Trophoblast cell (in vitro differentiated cells and primary cell): ENCODE measurements around the gene PLA2G2A.

Source experiments
- DNase-seq, 2 donors: peaks; one replicate each; pipeline ENCODE4 v3.0.0-alpha.2; 2016
- H2AFZ ChIP-seq: 2 replicates; pipeline ENCODE4 v1.6.1; 2013; ENCODE audit warnings: low read length, moderate library complexity, mild to moderate bottlenecking; ENCODE audit not compliant: insufficient read depth, poor library complexity
- H2AK5ac ChIP-seq: 2 replicates; pipeline ENCODE4 v1.6.1; 2013; ENCODE audit warnings: mild to moderate bottlenecking, low read length
- H2BK120ac ChIP-seq: 2 replicates; pipeline ENCODE4 v1.6.1; 2013; ENCODE audit warnings: low read length, mild to moderate bottlenecking, moderate library complexity; ENCODE audit not compliant: insufficient read depth, poor library complexity
- H2BK12ac ChIP-seq: 2 replicates; pipeline ENCODE4 v1.6.1; 2013; ENCODE audit warnings: mild to moderate bottlenecking, low read length, moderate library complexity
- H2BK5ac ChIP-seq: 2 replicates; pipeline ENCODE4 v1.6.1; 2013; ENCODE audit warnings: low read length, low read depth, moderate library complexity, mild to moderate bottlenecking; ENCODE audit not compliant: poor library complexity
- H3K14ac ChIP-seq: 2 replicates; pipeline ENCODE4 v1.6.1; 2013; ENCODE audit warnings: mild to moderate bottlenecking, low read length
- H3K18ac ChIP-seq: 2 replicates; pipeline ENCODE4 v1.6.1; 2013; ENCODE audit warnings: mild to moderate bottlenecking, low read length
- H3K23ac ChIP-seq: 2 replicates; pipeline ENCODE4 v1.6.1; 2013; ENCODE audit warnings: low read length
- H3K27ac ChIP-seq: 2 replicates; pipeline ENCODE4 v1.5.1; 2013; ENCODE audit warnings: low read depth, mild to moderate bottlenecking, inconsistent platforms, low read length, moderate library complexity
- H3K27me3 ChIP-seq: 2 replicates; pipeline ENCODE4 v1.6.1; 2013; ENCODE audit warnings: inconsistent platforms, mild to moderate bottlenecking, low read length, moderate library complexity; ENCODE audit not compliant: insufficient read depth
- H3K36me3 ChIP-seq, 2 experiments: 1 replicate in 1 of 2; 2 replicates in 1 of 2; pipeline ENCODE4 v1.6.1; 2013; ENCODE audit warnings: low read length in 2 of 2, mild to moderate bottlenecking in 2 of 2, moderate library complexity in 1 of 2; ENCODE audit not compliant: insufficient read depth in 2 of 2, control insufficient read depth in 1 of 2
- H3K4ac ChIP-seq: 2 replicates; pipeline ENCODE4 v1.6.1; 2013; ENCODE audit warnings: low read depth, mild to moderate bottlenecking, low read length, moderate library complexity
- H3K4me1 ChIP-seq, 2 experiments: 1 replicate in 1 of 2; 2 replicates in 1 of 2; pipeline ENCODE4 v1.6.1; 2013; ENCODE audit warnings: low read length in 2 of 2, mild to moderate bottlenecking in 2 of 2, moderate library complexity in 1 of 2; ENCODE audit not compliant: insufficient read depth in 2 of 2, control insufficient read depth in 1 of 2
- H3K4me2 ChIP-seq: 2 replicates; pipeline ENCODE4 v1.6.1; 2013; ENCODE audit warnings: inconsistent platforms, mild to moderate bottlenecking, low read length, moderate library complexity
- H3K4me3 ChIP-seq: 2 replicates; pipeline ENCODE4 v1.5.1; 2013; ENCODE audit warnings: mild to moderate bottlenecking, low read depth, low read length, inconsistent platforms
- H3K79me1 ChIP-seq: one replicate; pipeline ENCODE4 v1.6.1; 2013; ENCODE audit warnings: low read length
- H3K79me2 ChIP-seq: 2 replicates; pipeline ENCODE4 v1.6.1; 2013; ENCODE audit warnings: low read length, mild to moderate bottlenecking; ENCODE audit not compliant: control insufficient read depth, insufficient read depth, poor library complexity
- H3K9ac ChIP-seq: 2 replicates; pipeline ENCODE4 v1.6.1; 2013; ENCODE audit warnings: mild to moderate bottlenecking, low read length
- H3K9me3 ChIP-seq: 2 replicates; pipeline ENCODE4 v1.6.1; 2013; ENCODE audit warnings: low read depth, mild to moderate bottlenecking, control low read depth, inconsistent platforms, low read length; ENCODE audit not compliant: insufficient read depth
- H4K12ac ChIP-seq: 2 replicates; pipeline ENCODE4 v1.6.1; 2013; ENCODE audit warnings: low read depth, mild to moderate bottlenecking, low read length, moderate library complexity
- H4K8ac ChIP-seq: 2 replicates; pipeline ENCODE4 v1.6.1; 2013; ENCODE audit warnings: low read depth, mild to moderate bottlenecking, low read length, moderate library complexity
- H4K91ac ChIP-seq: one replicate; pipeline ENCODE4 v1.6.1; 2013; ENCODE audit warnings: low read depth, mild to moderate bottlenecking, low read length, moderate library complexity
- WGBS: extraction: QIAGEN DNeasy Blood & Tissue Kit; methylation state at CpG from one replicate; pipeline ENCODE4 v1.1.7; 2013; ENCODE audit warnings: missing lambda C conversion rate; ENCODE audit not compliant: insufficient read length, insufficient coverage; ENCODE audit errors: extremely low coverage; 5-methylcytosine and 5-hydroxymethylcytosine counted together

The PLA2G2A gene

GRCh38 chr1:19957779-19958178 is 21.6 kb downstream of the PLA2G2A start:
- Histone ChIP-seq H4K12ac (no peak overlapping the region), H3K9ac (no peak overlapping the region), H4K8ac (no peak overlapping the region), H3K9me3 (peaks cover 9% of the 10 kb centered on the region), H3K14ac (no peak overlapping the region), H3K23ac (no peak overlapping the region), H3K79me2 (no peaks in the 10 kb centered on the region), H3K36me3 (no peaks in the 10 kb centered on the region), H3K18ac (no peak overlapping the region), H2BK5ac (no peak overlapping the region), H3K27me3 (no peaks in the 10 kb centered on the region), H3K4me2 (no peak overlapping the region), H3K79me1 (no peaks in the 10 kb centered on the region), H3K4me3 (no peak overlapping the region), H2AFZ (no peak overlapping the region), H2BK12ac (no peak overlapping the region), H2BK120ac (no peak overlapping the region), H4K91ac (no peak overlapping the region), H2AK5ac (no peak overlapping the region), H3K4me1 (peaks cover 4 to 6% of the 10 kb centered on the region in 2 experiments), H3K4ac (no peak overlapping the region), H3K27ac (no peak overlapping the region)
- no CpG with 5 or more reads among the region's 4 CpGs for WGBS
- DNase-seq: no peak

- peaks cover 7% of the 10 kb centered on the region for H3K9me3 ChIP-seq
- H3K9ac ChIP-seq: no peak overlapping the region
- H3K27ac ChIP-seq: no peak overlapping the region
- no peak overlapping the region for H3K4ac ChIP-seq
- H3K4me1 ChIP-seq: peaks cover 4 to 6% of the 10 kb centered on the region in 2 experiments
- no peak overlapping the region for H3K4me2 ChIP-seq
- no peaks in the 10 kb centered on the region for H3K36me3 ChIP-seq
- no peak for DNase-seq
- H3K79me1 ChIP-seq: no peaks in the 10 kb centered on the region
- no peak overlapping the region for H3K18ac ChIP-seq
- no peak overlapping the region for H2BK5ac ChIP-seq
- no CpG with 5 or more reads among the region's 11 CpGs for WGBS
- H2BK120ac ChIP-seq: no peak overlapping the region
- no peak overlapping the region for H2AFZ ChIP-seq
- H3K27me3 ChIP-seq: no peaks in the 10 kb centered on the region
- no peak overlapping the region for H4K12ac ChIP-seq
- H2BK12ac ChIP-seq: no peak overlapping the region
- H4K8ac ChIP-seq: no peak overlapping the region
- H3K23ac ChIP-seq: no peak overlapping the region
- H3K14ac ChIP-seq: no peak overlapping the region
- H2AK5ac ChIP-seq: no peak overlapping the region
- H3K79me2 ChIP-seq: no peaks in the 10 kb centered on the region
- no peak overlapping the region for H4K91ac ChIP-seq
- no peak overlapping the region for H3K4me3 ChIP-seq
Measured at GRCh38 chr1:19955534-19956170, 23.8 kb downstream of the PLA2G2A start.

DNA sequence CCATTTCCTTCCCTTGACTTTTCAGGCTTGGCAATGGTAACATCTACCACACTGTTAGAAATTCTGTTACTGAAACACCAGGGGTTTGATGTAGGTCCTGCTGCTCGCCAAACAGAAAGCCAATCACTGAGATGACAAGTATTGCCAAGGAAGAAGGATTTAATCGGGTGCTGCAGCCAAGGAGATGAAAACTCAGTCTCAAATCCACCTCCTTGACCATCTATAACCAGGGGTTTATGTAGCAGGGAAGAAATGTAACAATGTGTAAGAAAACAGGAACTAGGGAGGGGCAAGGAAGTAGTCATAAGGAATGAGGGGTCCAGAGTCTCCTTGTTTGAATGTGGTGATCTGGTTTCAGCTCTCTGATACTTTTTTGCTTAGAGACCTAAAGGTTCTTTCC is 25.4 kb downstream of the PLA2G2A start:
- Histone ChIP-seq H3K27me3 (no peaks in the 10 kb centered on the region), H3K18ac (no peak overlapping the region), H3K27ac (no peak overlapping the region), H3K79me2 (no peaks in the 10 kb centered on the region), H4K91ac (no peak overlapping the region), H3K4me3 (no peak overlapping the region), H2BK5ac (no peak overlapping the region), H3K14ac (no peak overlapping the region), H3K23ac (no peak overlapping the region), H4K8ac (no peak overlapping the region), H3K9me3 (peaks cover 7% of the 10 kb centered on the region), H4K12ac (no peak overlapping the region), H3K9ac (no peak overlapping the region), H3K79me1 (no peaks in the 10 kb centered on the region), H3K36me3 (no peaks in the 10 kb centered on the region), H2AFZ (no peak overlapping the region), H2BK120ac (no peak overlapping the region), H3K4me2 (no peak overlapping the region), H2AK5ac (no peak overlapping the region), H2BK12ac (no peak overlapping the region), H3K4me1 (peaks cover 4 to 6% of the 10 kb centered on the region in 2 experiments), H3K4ac (no peak overlapping the region)
- DNase-seq: no peak
- WGBS: no CpG with 5 or more reads among the region's 2 CpGs

- Histone ChIP-seq H3K4me3 (no peak overlapping the region), H4K12ac (no peak overlapping the region), H3K14ac (no peak overlapping the region), H3K36me3 (no peaks in the 10 kb centered on the region), H3K4me2 (no peak overlapping the region), H2BK120ac (no peak overlapping the region), H4K91ac (no peak overlapping the region), H3K4me1 (no peaks in the 10 kb centered on the region), H2BK5ac (no peak overlapping the region), H2AFZ (no peak overlapping the region), H3K23ac (no peak overlapping the region), H3K27ac (no peak overlapping the region), H2AK5ac (no peak overlapping the region), H3K9me3 (peaks cover 5% of the 10 kb centered on the region), H3K9ac (no peak overlapping the region), H3K4ac (no peak overlapping the region), H3K27me3 (no peaks in the 10 kb centered on the region), H3K18ac (no peak overlapping the region), H3K79me2 (no peaks in the 10 kb centered on the region), H2BK12ac (no peak overlapping the region), H4K8ac (no peak overlapping the region), H3K79me1 (no peaks in the 10 kb centered on the region)
- WGBS: no CpG with 5 or more reads among the region's 2 CpGs
- DNase-seq: peak; percentile 37 to 63
Measured at GRCh38 chr1:19949016-19949415, 30.4 kb downstream of the PLA2G2A start.
